ENCODE measurements around the gene CFLAR. TPM values are rescaled to one million over a fixed set of nuclear protein-coding genes. Genes with fewer than 3 reads are reported as not detected.

CFLAR gene
- total RNA-seq, 2 donors from 2014 or later: 221 to 223 TPM

DNA sequence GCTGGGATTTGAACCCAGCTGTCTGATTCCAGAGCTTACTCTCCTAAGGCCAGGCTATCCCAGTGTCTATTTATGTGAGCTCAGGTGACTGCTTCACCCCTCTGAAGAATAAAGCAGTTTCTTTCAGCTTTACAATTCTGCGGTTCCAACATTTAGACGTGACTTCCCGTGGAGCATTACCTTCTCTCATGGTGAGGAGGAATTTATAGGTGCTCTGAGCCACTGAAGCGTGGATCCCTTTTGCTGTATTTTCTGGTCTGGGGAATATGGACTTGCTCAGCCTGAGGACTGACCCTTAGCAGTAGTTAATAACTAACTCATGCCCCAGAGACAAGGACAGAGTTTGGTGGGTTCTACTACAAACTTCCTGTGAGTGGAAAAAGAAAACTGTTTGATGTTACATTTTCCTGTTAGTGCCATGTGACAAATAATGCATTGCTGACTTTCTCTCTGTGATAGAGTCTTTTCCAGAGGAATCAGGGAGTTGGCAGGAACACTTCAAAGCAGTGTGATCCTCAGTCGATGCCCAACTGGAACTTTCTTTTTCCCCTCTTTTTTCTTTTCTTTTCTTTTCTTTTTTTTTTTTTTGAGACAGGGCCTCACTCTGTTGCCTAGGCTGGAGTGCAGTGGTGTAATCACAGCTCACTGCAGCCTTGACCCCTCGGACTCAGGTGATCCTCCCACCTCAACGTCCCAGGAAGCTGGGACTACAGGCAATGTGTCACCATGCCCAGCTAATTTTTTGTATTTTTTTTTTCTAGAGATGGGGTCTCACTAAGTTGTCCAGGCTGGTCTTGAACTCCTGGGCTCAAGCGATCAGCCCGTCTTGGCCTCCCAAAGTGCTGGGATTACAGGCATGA is 88.9 kb downstream of the CFLAR start:
- ATAC-seq (no peak), DNase-seq (no peak)
- peak overlapping the region; percentile 43 for H3K27ac Mint-ChIP-seq
- no peaks in the 10 kb centered on the region for H3K9me3 ChIP-seq (ENCODE audit: control insufficient read depth, low read length, poor library complexity, severe bottlenecking)
- peaks cover 13% of the 10 kb centered on the region for H3K4me1 Mint-ChIP-seq
- H3K36me3 Mint-ChIP-seq (ENCODE audit: low read depth): peaks cover 7% of the 10 kb centered on the region
- H3K27me3 Mint-ChIP-seq: no peaks in the 10 kb centered on the region
- H3K4me3 Mint-ChIP-seq: no peak overlapping the region

- Mint-ChIP-seq H3K27me3 (no peaks in the 10 kb centered on the region), H3K36me3 (ENCODE audit: low read depth) (peaks cover 7% of the 10 kb centered on the region), H3K4me1 (peaks cover 14% of the 10 kb centered on the region), H3K27ac (peak overlapping the region; percentile 43), H3K4me3 (no peak overlapping the region)
- ATAC-seq: no peak
- no peak for DNase-seq
- H3K9me3 ChIP-seq (ENCODE audit: control insufficient read depth, low read length, poor library complexity, severe bottlenecking): no peaks in the 10 kb centered on the region
These were observed 89.5 kb downstream of the CFLAR start for GRCh38 chr2:201205515-201205849.

GRCh38 chr2:201208563-201209252 is 92.7 kb downstream of the CFLAR start:
- H3K9me3 ChIP-seq (ENCODE audit: control insufficient read depth, low read length, poor library complexity, severe bottlenecking): no peaks in the 10 kb centered on the region
- DNase-seq: no peak
- Mint-ChIP-seq H3K36me3 (ENCODE audit: low read depth) (peaks cover 10% of the 10 kb centered on the region), H3K4me3 (no peak overlapping the region), H3K27me3 (no peaks in the 10 kb centered on the region), H3K4me1 (peaks cover 20% of the 10 kb centered on the region), H3K27ac (peak overlapping the region; percentile 29)
- peak; percentile 43 for ATAC-seq

DNA sequence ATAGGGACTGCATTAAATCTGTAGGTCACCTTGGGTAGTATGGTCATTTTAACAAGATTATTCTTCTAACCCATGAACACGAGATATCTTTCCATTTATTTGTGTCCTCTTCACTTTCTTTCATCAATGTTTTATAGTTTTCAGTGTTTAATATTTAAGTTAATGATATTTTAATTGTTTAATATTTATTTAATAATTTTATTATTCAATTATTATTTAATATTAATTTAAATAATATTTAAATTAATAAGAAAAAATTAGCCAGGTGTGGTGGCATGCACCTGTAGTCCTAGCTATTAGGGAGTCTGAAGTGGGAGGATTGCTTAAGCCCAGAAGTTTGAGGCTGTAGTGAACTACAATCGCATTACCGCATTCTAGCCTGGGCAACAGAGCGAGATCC is 100.0 kb downstream of the CFLAR start:
- Mint-ChIP-seq H3K27ac (no peak overlapping the region), H3K4me3 (no peak overlapping the region), H3K27me3 (no peaks in the 10 kb centered on the region), H3K4me1 (peaks cover 26% of the 10 kb centered on the region), H3K36me3 (ENCODE audit: low read depth) (peaks cover 6% of the 10 kb centered on the region)
- DNase-seq (no peak), ATAC-seq (no peak)
- no peaks in the 10 kb centered on the region for H3K9me3 ChIP-seq (ENCODE audit: control insufficient read depth, low read length, poor library complexity, severe bottlenecking)

- Mint-ChIP-seq H3K27me3 (no peaks in the 10 kb centered on the region), H3K27ac (no peak overlapping the region), H3K4me1 (peaks cover 21% of the 10 kb centered on the region), H3K36me3 (ENCODE audit: low read depth) (peaks cover 6% of the 10 kb centered on the region), H3K4me3 (no peak overlapping the region)
- H3K9me3 ChIP-seq (ENCODE audit: control insufficient read depth, low read length, poor library complexity, severe bottlenecking): no peaks in the 10 kb centered on the region
- ATAC-seq: no peak
- DNase-seq: no peak
These were observed 101.0 kb downstream of the CFLAR start for GRCh38 chr2:201216918-201217317.

GRCh38 chr2:201218780-201219179 is 102.8 kb downstream of the CFLAR start:
- Mint-ChIP-seq H3K4me1 (peaks cover 23% of the 10 kb centered on the region), H3K4me3 (no peak overlapping the region)

GRCh38 chr2:201219328-201220096 is 103.5 kb downstream of the CFLAR start:
- no peak for ATAC-seq
- H3K4me1 Mint-ChIP-seq: peaks cover 23% of the 10 kb centered on the region

More at GRCh38 chr2:201218780-201219179, 102.8 kb downstream of the CFLAR start:
- no peak for DNase-seq
- Mint-ChIP-seq H3K27ac (peak overlapping the region; percentile 32), H3K36me3 (ENCODE audit: low read depth) (peaks cover 3% of the 10 kb centered on the region), H3K27me3 (no peaks in the 10 kb centered on the region)
- no peaks in the 10 kb centered on the region for H3K9me3 ChIP-seq (ENCODE audit: control insufficient read depth, low read length, poor library complexity, severe bottlenecking)
- no peak for ATAC-seq

DNA sequence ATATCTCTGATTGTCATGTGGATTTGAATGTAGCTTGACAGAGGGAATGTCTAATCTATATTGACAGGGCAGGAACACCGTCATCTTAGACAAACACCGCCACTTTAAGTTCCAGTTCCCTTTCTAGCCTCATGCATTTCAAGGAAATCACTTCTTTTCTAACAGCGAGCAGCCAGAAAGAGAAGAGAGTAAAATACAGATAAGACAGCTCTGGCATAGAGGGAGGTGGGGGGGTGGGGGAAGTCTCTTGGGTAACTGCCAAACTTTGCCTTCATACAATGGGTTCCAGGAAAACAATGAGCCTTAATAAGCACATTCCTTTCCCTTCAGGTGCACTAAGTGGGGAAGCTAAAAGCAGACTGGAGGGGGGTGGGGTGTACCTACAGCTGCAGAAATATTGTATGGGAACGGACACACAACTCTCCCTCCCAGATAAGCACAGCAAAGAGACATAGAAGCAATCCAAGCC is 104.2 kb downstream of the CFLAR start:
- Mint-ChIP-seq H3K36me3 (ENCODE audit: low read depth) (peaks cover 3% of the 10 kb centered on the region), H3K4me3 (no peak overlapping the region), H3K27me3 (no peaks in the 10 kb centered on the region), H3K27ac (peak overlapping the region; percentile 43), H3K4me1 (peaks cover 27% of the 10 kb centered on the region)
- no peak for ATAC-seq
- no peaks in the 10 kb centered on the region for H3K9me3 ChIP-seq (ENCODE audit: control insufficient read depth, low read length, poor library complexity, severe bottlenecking)
- no peak for DNase-seq

More at GRCh38 chr2:201219328-201220096, 103.5 kb downstream of the CFLAR start:
- DNase-seq: no peak
- H3K9me3 ChIP-seq (ENCODE audit: control insufficient read depth, low read length, poor library complexity, severe bottlenecking): no peaks in the 10 kb centered on the region
- Mint-ChIP-seq H3K27ac (peak overlapping the region; percentile 43), H3K4me3 (no peak overlapping the region), H3K27me3 (no peaks in the 10 kb centered on the region), H3K36me3 (ENCODE audit: low read depth) (peaks cover 3% of the 10 kb centered on the region)

DNA sequence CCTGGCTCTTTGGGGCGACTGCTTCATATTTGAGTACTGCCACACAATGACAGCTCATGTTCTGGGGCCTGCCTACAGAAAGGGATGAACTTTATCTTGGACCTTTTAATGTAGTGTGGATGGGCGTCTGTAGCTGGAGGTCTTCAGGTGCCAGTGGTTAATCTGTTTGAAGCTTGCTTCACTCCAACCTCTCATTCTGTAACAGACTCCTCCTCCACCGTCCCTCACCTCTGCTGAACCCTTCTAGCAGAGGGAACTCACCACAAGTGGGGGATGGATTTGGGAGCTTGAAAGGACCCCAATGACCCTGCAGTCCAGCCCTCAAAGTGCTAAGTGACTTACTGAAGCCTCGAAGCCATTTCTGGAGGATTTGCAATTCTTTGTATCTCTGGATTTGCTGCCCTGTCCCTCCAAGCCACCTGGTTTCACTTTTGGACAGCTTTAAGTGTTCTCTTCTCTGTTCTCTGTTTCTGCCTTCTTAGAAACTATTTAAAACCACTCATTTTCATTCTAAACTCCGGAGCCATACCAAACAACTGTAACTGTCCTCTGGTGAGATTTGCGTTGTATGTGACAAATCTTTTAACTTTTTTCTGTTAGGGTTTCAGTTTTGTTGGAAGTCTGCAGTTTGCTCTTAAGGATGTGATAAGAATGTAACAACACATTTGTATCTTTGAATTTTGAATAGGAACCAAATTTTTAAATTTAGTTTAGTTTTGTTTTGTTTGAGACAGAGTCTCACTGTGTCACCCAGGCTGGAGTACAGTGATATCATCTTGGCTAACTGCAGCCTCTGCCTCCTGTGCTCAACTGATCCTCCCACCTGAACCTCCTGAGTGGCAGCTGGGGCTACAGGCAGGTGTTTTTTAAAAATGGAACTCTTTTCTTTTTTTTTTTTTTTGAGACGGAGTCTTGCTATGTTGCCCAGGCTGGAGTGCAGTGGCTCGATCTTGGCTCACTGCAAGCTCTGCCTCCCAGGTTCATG is 107.4 kb downstream of the CFLAR start:
- Mint-ChIP-seq H3K4me3 (peak overlapping the region; percentile 70), H3K4me1 (peaks cover 19% of the 10 kb centered on the region), H3K27ac (peak overlapping the region; percentile 91), H3K36me3 (ENCODE audit: low read depth) (no peaks in the 10 kb centered on the region), H3K27me3 (no peaks in the 10 kb centered on the region)
- no peaks in the 10 kb centered on the region for H3K9me3 ChIP-seq (ENCODE audit: control insufficient read depth, low read length, poor library complexity, severe bottlenecking)
- ATAC-seq (no peak), DNase-seq (no peak)

Other genes with a start within 250 kb of the CFLAR start
- gene PPIL3, start 227.1 kb upstream of the CFLAR start, total RNA-seq: 10 to 100 TPM; 22.1 to 25.7 TPM
- gene NIF3L1, start 226.8 kb upstream of the CFLAR start, total RNA-seq: 10 to 100 TPM in 1 of 2 donors, 1 to 10 TPM in 1; 6.9 to 10.6 TPM
- gene ORC2, start 152.5 kb upstream of the CFLAR start, total RNA-seq: 10 to 100 TPM; 28.7 to 29.8 TPM
- 10 to 100 TPM; 29.4 to 36.5 TPM for gene HYCC2, start 44.5 kb upstream of the CFLAR start, total RNA-seq
- gene NDUFB3, start 44.2 kb upstream of the CFLAR start, total RNA-seq: 10 to 100 TPM; 23.7 to 33.8 TPM
- gene CASP10, start 67.0 kb downstream of the CFLAR start, total RNA-seq: 10 to 100 TPM; 16.4 to 21.2 TPM
- 100 to 1,000 TPM; 191 to 201 TPM for gene CASP8, start 144.4 kb downstream of the CFLAR start, total RNA-seq
- 1 to 10 TPM; 4.5 to 4.7 TPM for gene FLACC1, start 241.2 kb downstream of the CFLAR start, total RNA-seq

All from T-helper 17 cell (primary cell).